Measurements from ENCODE around the gene TXNDC5.

TXNDC5 gene

DNA sequence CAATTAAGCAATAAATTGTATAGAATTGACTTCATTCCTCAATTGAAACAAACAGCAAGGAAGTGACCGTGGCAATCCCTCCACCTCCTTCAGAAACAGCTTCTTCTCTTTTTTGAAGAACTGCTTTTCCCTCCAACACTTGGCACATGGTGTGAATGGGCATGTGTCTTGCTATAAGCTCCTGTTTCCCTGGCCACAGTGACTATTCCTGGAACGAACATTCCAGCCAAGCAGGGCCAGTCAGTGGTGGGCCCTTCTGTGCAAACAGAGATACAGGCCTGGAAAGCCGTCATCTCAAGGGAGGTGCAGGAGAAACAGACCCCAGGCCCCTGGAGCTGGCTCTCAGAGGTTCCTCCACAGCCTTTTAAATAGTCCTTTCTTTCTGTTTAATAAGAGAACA, 6.9 kb downstream of the TXNDC5 start (continued):
- TF ChIP-seq, protein P1, sequence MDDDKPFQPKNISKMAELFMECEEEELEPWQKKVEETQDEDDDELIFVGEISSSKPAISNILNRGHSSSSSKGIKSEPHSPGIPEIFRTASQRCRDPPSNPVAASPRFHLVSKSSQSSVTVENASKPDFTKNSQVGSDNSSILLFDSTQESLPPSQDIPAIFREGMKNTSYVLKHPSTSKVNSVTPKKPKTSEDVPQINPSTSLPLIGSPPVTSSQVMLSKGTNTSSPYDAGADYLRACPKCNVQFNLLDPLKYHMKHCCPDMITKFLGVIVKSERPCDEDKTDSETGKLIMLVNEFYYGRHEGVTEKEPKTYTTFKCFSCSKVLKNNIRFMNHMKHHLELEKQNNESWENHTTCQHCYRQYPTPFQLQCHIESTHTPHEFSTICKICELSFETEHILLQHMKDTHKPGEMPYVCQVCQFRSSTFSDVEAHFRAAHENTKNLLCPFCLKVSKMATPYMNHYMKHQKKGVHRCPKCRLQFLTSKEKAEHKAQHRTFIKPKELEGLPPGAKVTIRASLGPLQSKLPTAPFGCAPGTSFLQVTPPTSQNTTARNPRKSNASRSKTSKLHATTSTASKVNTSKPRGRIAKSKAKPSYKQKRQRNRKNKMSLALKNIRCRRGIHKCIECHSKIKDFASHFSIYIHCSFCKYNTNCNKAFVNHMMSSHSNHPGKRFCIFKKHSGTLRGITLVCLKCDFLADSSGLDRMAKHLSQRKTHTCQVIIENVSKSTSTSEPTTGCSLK (tag by site-specific recombination; IDR thresholded peaks at IDR 0.05), result no peak
- TF ChIP-seq SP2 (tag by site-specific recombination; IDR thresholded peaks at IDR 0.05), result no peak
- no peak for TF ChIP-seq ZBTB48 (tag by site-specific recombination; IDR thresholded peaks at IDR 0.05)
- TF ChIP-seq ZIC2 (tag by site-specific recombination; IDR thresholded peaks at IDR 0.05), result no peak

DNA sequence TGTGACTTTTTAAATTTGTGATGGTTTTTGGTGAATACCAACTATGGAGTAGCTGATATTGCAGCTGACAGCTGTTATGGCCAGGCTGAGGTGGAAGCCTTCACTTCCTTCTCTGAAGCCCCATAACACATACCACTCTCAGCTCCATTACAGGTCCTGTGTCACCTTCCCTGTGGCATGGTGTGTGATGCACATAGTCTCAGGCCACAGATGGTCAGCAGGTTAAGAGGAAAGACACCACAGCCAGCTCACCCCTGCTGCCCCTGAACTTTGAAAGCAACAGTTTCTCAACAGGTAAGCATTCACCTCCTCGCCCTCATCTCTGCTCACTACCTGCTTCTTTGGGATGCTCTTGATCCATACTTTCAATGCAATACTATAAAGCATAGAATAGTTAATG, 7.7 kb downstream of the TXNDC5 start:
- Histone ChIP-seq H3K36me3 (ENCODE audit: control insufficient read depth in 2 of 2, insufficient read depth in 1 of 2, low read length in 2 of 2) (peaks cover 40 to 82% of the 10 kb centered on the region in 2 experiments), H3K4me3 (ENCODE audit: low read depth, low read length) (no peak overlapping the region), H3K4me1 (ENCODE audit: control insufficient read depth, insufficient read depth, low read length) (no peaks in the 10 kb centered on the region), H3K27ac (ENCODE audit: extremely low read depth, low read depth, low read length) (no peak overlapping the region), H3K9me3 (ENCODE audit: control insufficient read depth, insufficient read depth, low read depth, low read length) (no peaks in the 10 kb centered on the region)
- POLR2A ChIA-PET, result no interaction called here
- TF ChIP-seq ZNF37A (tag by site-specific recombination; IDR thresholded peaks at IDR 0.05) (no peak), GLI2 (tag by site-specific recombination; IDR thresholded peaks at IDR 0.05; ENCODE audit: borderline replicate concordance, low read depth) (no peak), HIC1 (tag by site-specific recombination; IDR thresholded peaks at IDR 0.05) (no peak), REPIN1 (tag by site-specific recombination; IDR thresholded peaks at IDR 0.05; ENCODE audit: low read depth) (no peak)
- CTCF ChIA-PET, result interaction anchor here (0.8 to 1.2 kb wide), 2 partner anchors 180 to 181 kb away, joined by 3 read pairs; no protein-coding TSS in a partner anchor

GRCh38 chr6:7902221-7902620, 8.4 kb downstream of the TXNDC5 start:
- H3K36me3 ChIP-seq (ENCODE audit: control insufficient read depth in 2 of 2, insufficient read depth in 1 of 2, low read length in 2 of 2), result peaks cover 47 to 85% of the 10 kb centered on the region in 2 experiments
- no peak overlapping the region for H3K4me3 ChIP-seq (ENCODE audit: low read depth, low read length)
- ChIA-PET CTCF (interaction anchor here (0.8 to 1.2 kb wide), 2 partner anchors 179 to 181 kb away, joined by 3 read pairs; no protein-coding TSS in a partner anchor), POLR2A (no interaction called here)
- no peaks in the 10 kb centered on the region for H3K4me1 ChIP-seq (ENCODE audit: control insufficient read depth, insufficient read depth, low read length)
- H3K9me3 ChIP-seq (ENCODE audit: control insufficient read depth, insufficient read depth, low read depth, low read length), result no peaks in the 10 kb centered on the region
- H3K27ac ChIP-seq (ENCODE audit: extremely low read depth, low read depth, low read length), result no peak overlapping the region
- TF ChIP-seq ZNF426 (tag by site-specific recombination; IDR thresholded peaks at IDR 0.05) (no peak), ZFP37 (tag by site-specific recombination; IDR thresholded peaks at IDR 0.05) (no peak), GLIS2 (tag by site-specific recombination; IDR thresholded peaks at IDR 0.05) (no peak), KLF7 (tag by site-specific recombination; IDR thresholded peaks at IDR 0.05; ENCODE audit: borderline replicate concordance) (no peak), ZBTB10 (tag by site-specific recombination; IDR thresholded peaks at IDR 0.05) (no peak), ZNF23 (tag by site-specific recombination; IDR thresholded peaks at IDR 0.05; ENCODE audit: borderline replicate concordance) (no peak), ZNF561 (tag by site-specific recombination; IDR thresholded peaks at IDR 0.05; ENCODE audit: borderline replicate concordance) (no peak), ZNF626 (tag by site-specific recombination; IDR thresholded peaks at IDR 0.05) (no peak), ZNF514 (tag by site-specific recombination; IDR thresholded peaks at IDR 0.05) (no peak), OVOL3 (tag by site-specific recombination; IDR thresholded peaks at IDR 0.05) (no peak), ZNF211 (tag by site-specific recombination; IDR thresholded peaks at IDR 0.05; ENCODE audit: low read depth) (no peak), KLF10 (tag by site-specific recombination; IDR thresholded peaks at IDR 0.05) (no peak), ZNF692 (tag by site-specific recombination; IDR thresholded peaks at IDR 0.05) (no peak), ZNF184 (tag by site-specific recombination; IDR thresholded peaks at IDR 0.05) (no peak), ZNF704 (tag by site-specific recombination; IDR thresholded peaks at IDR 0.05) (no peak), ZNF585B (tag by site-specific recombination; IDR thresholded peaks at IDR 0.05) (no peak), ZNF121 (tag by site-specific recombination; IDR thresholded peaks at IDR 0.05) (no peak), ZNF596 (tag by site-specific recombination; IDR thresholded peaks at IDR 0.05) (no peak)

Measured in HEK293 (cell line).